ENCODE results near the gene PNLIPRP2.

DNA sequence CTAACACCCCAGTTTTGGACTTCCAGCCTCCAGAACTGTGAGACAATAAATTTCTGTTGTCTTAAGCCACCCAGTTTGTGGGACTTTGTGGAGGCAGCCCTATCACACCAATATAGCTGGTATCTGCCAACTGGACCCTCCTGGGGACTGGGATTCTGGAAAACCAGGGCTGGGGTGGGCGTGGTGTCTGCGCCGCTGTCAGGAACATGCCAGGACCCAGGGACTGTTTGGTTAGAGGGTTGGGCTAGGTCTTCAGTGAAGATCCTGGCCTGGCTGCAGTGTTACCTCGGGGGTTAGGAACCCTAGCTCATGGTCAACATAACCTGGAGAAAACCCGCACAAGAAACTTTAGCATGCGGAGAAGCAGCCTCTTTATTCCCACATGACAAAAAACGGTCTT is 42.6 kb downstream of the PNLIPRP2 start:
- TF ChIP-seq, protein P1, sequence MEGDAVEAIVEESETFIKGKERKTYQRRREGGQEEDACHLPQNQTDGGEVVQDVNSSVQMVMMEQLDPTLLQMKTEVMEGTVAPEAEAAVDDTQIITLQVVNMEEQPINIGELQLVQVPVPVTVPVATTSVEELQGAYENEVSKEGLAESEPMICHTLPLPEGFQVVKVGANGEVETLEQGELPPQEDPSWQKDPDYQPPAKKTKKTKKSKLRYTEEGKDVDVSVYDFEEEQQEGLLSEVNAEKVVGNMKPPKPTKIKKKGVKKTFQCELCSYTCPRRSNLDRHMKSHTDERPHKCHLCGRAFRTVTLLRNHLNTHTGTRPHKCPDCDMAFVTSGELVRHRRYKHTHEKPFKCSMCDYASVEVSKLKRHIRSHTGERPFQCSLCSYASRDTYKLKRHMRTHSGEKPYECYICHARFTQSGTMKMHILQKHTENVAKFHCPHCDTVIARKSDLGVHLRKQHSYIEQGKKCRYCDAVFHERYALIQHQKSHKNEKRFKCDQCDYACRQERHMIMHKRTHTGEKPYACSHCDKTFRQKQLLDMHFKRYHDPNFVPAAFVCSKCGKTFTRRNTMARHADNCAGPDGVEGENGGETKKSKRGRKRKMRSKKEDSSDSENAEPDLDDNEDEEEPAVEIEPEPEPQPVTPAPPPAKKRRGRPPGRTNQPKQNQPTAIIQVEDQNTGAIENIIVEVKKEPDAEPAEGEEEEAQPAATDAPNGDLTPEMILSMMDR (IDR thresholded peaks at IDR 0.05; ENCODE audit: borderline replicate concordance, extremely low read depth, low read length, poor library complexity, severe bottlenecking): no peak
- TF ChIP-seq EZH2 (IDR thresholded peaks at IDR 0.05; ENCODE audit: borderline replicate concordance, low read depth, low read length, severe bottlenecking): no peak
